MCF 10A (cell line): ENCODE data around the gene VAMP2. TPM values are rescaled to one million over a fixed set of nuclear protein-coding genes. Genes with fewer than 3 reads are reported as not detected.

ENCODE experiments used
- BruUV-seq: library from RNA; stranded (reverse); fragments of 400-500 nt; replicated peaks from 2 replicates; lab custom pipeline; 2021; lab: Mats Ljungman, UMichigan
- CTCF ChIA-PET: fragments of 300-600 bp; sonication (Branson Sonifier 250); formaldehyde crosslinking; extraction: SDS; loops from one replicate; lab custom pipeline; 2021; ENCODE audit warnings: antibody characterized with exemption, inconsistent platforms; lab: Yijun Ruan, JAX
- POLR2A ChIA-PET: fragments of 300-600, 350-650 bp; sonication (Branson Sonifier 250); formaldehyde crosslinking; extraction: SDS; loops from one replicate; lab custom pipeline; 2020; ENCODE audit warnings: antibody characterized with exemption, inconsistent platforms; lab: Yijun Ruan, JAX
- DNase-seq: peaks from one replicate; pipeline ENCODE4 v3.0.0-alpha.2; 2018; ENCODE audit not compliant: unreplicated experiment
- H3K27ac Mint-ChIP-seq: one replicate; pipeline ENCODE4 v1.8.0; 2022; ENCODE audit warnings: mild to moderate bottlenecking, low read depth, mixed read lengths; ENCODE audit not compliant: unreplicated experiment
- H3K27me3 Mint-ChIP-seq: one replicate; pipeline ENCODE4 v1.8.0; 2022; ENCODE audit warnings: mixed read lengths; ENCODE audit not compliant: insufficient read depth, unreplicated experiment
- H3K36me3 Mint-ChIP-seq: one replicate; pipeline ENCODE4 v1.8.0; 2022; ENCODE audit warnings: mild to moderate bottlenecking, moderate library complexity, mixed read lengths; ENCODE audit not compliant: insufficient read depth, unreplicated experiment
- H3K4me1 Mint-ChIP-seq: one replicate; pipeline ENCODE4 v1.8.0; 2022; ENCODE audit warnings: mixed read lengths; ENCODE audit not compliant: insufficient read depth, unreplicated experiment
- H3K4me3 Mint-ChIP-seq: one replicate; pipeline ENCODE4 v1.8.0; 2022; ENCODE audit warnings: mild to moderate bottlenecking, moderate library complexity, mixed read lengths; ENCODE audit not compliant: unreplicated experiment
- H3K9me3 Mint-ChIP-seq: one replicate; pipeline ENCODE4 v1.8.0; 2022; ENCODE audit warnings: mixed read lengths; ENCODE audit not compliant: unreplicated experiment
- intact Hi-C: fragments of 100-400 bp; cut with micrococcal nuclease; formaldehyde crosslinking; loops from 2 replicates; pipeline ENCODE4 v1.14.1; 2022
- total RNA-seq: library from RNA; stranded (reverse); gene quantifications from 2 replicates; pipeline ENCODE4 v1.2.3, GENCODE V29; 2022
- TF ChIP-seq, protein P1 (sequence below): fragments of 200-600 bp; IDR thresholded peaks from one replicate; pipeline ENCODE4 v1.8.0; 2022; ENCODE audit warnings: antibody characterized with exemption, mild to moderate bottlenecking; ENCODE audit not compliant: unreplicated experiment

The VAMP2 gene
- total RNA-seq, 1 experiment from 2014 or later, result 37.7 TPM

DNA sequence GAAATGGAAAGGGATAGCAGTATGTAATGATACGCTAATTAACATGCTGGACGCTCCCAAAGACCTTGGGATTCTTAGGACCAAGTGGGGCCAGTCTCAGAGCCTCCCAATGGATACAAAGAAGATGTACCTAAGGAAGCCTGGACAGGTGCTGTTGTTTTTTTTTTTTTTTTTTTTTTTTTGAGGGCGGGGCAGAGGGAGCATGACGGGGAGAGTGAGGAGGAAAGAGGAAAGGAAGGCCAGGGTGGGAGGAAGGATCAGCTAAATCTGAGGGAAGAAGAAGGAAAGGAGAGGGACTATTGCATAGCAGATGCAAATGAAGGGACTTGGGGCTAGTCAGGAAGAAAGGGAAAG, 2.5 kb downstream of the VAMP2 start:
- BruUV-seq, result no TSS peak
- POLR2A ChIA-PET, result interaction anchor here (0.6 to 16.5 kb wide), 10 partner anchors 11 to 88 kb away, joined by 3 to 429 read pairs (median 6); partner anchors contain the start of genes ALOXE3, BORCS6 and CTC1
- intact Hi-C loops, result no loop called here
- Mint-ChIP-seq H3K27me3 (no peaks in the 10 kb centered on the region), H3K27ac (no peak overlapping the region), H3K9me3 (no peaks in the 10 kb centered on the region), H3K4me3 (peak overlapping the region; percentile 78), H3K36me3 (peaks cover 31% of the 10 kb centered on the region), H3K4me1 (peaks cover 38% of the 10 kb centered on the region)
- TF ChIP-seq, protein P1, sequence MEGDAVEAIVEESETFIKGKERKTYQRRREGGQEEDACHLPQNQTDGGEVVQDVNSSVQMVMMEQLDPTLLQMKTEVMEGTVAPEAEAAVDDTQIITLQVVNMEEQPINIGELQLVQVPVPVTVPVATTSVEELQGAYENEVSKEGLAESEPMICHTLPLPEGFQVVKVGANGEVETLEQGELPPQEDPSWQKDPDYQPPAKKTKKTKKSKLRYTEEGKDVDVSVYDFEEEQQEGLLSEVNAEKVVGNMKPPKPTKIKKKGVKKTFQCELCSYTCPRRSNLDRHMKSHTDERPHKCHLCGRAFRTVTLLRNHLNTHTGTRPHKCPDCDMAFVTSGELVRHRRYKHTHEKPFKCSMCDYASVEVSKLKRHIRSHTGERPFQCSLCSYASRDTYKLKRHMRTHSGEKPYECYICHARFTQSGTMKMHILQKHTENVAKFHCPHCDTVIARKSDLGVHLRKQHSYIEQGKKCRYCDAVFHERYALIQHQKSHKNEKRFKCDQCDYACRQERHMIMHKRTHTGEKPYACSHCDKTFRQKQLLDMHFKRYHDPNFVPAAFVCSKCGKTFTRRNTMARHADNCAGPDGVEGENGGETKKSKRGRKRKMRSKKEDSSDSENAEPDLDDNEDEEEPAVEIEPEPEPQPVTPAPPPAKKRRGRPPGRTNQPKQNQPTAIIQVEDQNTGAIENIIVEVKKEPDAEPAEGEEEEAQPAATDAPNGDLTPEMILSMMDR, result no peak
- no peak for DNase-seq
- CTCF ChIA-PET, result interaction anchor here (0.7 to 8.7 kb wide), 4 partner anchors 21 to 600 kb away, joined by 4 to 59 read pairs (median 10); partner anchors contain the start of gene ALOXE3

DNA sequence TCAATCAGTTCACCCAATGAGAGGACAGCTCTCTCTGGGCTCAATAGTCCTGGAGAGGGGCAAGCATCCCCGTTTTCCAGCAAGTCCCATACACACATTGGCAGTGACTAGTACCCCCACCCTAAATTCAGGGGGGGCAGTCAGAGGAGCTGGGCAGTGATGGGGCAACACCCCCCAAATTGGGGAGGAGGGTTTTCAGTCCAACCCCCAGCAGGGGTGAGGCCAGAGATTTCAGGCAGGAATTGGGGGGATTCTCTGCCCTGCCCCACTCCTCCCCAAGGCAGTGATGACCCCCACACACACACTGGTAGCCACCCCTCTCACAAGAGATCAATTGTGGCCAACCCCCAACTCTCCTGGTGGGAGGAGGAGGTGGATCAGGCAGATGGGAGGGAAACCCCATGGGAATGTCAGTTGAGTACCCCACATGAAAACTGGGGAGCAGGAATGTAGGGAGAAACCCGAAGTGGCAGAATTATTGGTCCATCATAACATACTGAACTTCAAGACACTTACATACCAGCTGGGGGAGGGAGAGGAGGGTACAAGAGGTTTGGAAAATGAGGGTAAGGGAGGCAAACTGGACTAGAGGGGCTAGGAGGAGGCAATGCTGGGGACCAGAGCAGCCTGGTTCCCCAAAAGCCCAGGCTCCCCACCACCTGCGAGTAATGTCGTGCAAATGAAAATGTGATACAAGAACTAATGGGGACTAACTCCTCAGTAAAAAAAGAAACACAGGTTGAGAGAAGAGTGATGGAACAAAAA, 3.1 kb downstream of the VAMP2 start:
- TF ChIP-seq, protein P1, result no peak
- POLR2A ChIA-PET, result interaction anchor here (0.7 to 16.5 kb wide), 11 partner anchors 8 to 88 kb away, joined by 3 to 429 read pairs (median 11); partner anchors contain the start of genes ALOXE3, BORCS6, CTC1 and TMEM107
- no peaks in the 10 kb centered on the region for H3K27me3 Mint-ChIP-seq
- peaks cover 35% of the 10 kb centered on the region for H3K4me1 Mint-ChIP-seq
- H3K9me3 Mint-ChIP-seq, result no peaks in the 10 kb centered on the region
- no TSS peak for BruUV-seq
- H3K36me3 Mint-ChIP-seq, result peaks cover 31% of the 10 kb centered on the region
- no peak overlapping the region for H3K27ac Mint-ChIP-seq
- CTCF ChIA-PET, result interaction anchor here (0.6 to 8.7 kb wide), 10 partner anchors 8 to 599 kb away, joined by 3 to 59 read pairs (median 4); partner anchors contain the start of genes ALOXE3 and BORCS6
- H3K4me3 Mint-ChIP-seq, result peak overlapping the region; percentile 78
- intact Hi-C loops, result no loop called here
- DNase-seq, result no peak

DNA sequence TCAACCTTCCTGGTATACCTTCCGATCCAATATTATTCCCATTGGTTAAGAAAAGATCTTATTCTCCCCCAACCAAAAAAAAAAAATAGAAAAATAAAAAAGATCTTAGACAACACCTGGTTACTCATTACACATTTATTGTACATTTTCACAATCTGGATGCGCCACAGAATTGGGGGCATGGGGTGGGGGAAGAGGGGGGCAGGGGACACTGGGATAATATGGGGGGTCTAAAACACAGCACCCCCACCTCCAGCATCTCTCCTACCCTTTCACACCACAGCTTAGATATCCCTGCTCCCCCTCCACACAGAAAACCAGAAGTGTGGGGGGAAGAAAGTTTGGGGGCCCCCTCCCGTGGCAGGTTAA, 3.7 kb downstream of the VAMP2 start:
- intact Hi-C loops, result no loop called here
- no TSS peak for BruUV-seq

More for the DNA sequence above, 3.7 kb downstream of the VAMP2 start:
- ChIA-PET POLR2A (interaction anchor here (0.6 to 16.5 kb wide), 10 partner anchors 8 to 107 kb away, joined by 3 to 429 read pairs (median 78); partner anchors contain the start of genes ALOXE3, BORCS6, HES7 and TMEM107), CTCF (interaction anchor here (0.6 to 8.7 kb wide), 11 partner anchors 8 to 913 kb away, joined by 3 to 59 read pairs (median 4); partner anchors contain the start of genes ALOXE3, BORCS6 and HES7)
- no peak for DNase-seq
- Mint-ChIP-seq H3K27me3 (no peaks in the 10 kb centered on the region), H3K9me3 (no peaks in the 10 kb centered on the region), H3K36me3 (peaks cover 31% of the 10 kb centered on the region), H3K27ac (peak overlapping the region; percentile 24), H3K4me3 (peak overlapping the region; percentile 21), H3K4me1 (peaks cover 36% of the 10 kb centered on the region)
- TF ChIP-seq, protein P1, result no peak
